ENCODE results near the gene ITIH5. TPM values are rescaled to one million over a fixed set of nuclear protein-coding genes. Genes with fewer than 3 reads are reported as not detected.

The ITIH5 gene
- total and polyA plus RNA-seq, 2 of the 8 experiments (the other 6 are each of a cell fraction or from before 2014, with no cell fraction given): 5.8 to 7.6 TPM

GRCh38 chr10:7670157-7670556 is 3.4 kb upstream of the ITIH5 start (continued):
- no peak for TF ChIP-seq CHD7 (IDR thresholded peaks at IDR 0.05; ENCODE audit: insufficient replicate concordance, low read length)
- TF ChIP-seq NANOG (IDR thresholded peaks at IDR 0.05; ENCODE audit: insufficient read depth, low read depth, low read length, poor library complexity, severe bottlenecking): no peak
- TF ChIP-seq GTF2F1 (IDR thresholded peaks at IDR 0.05; ENCODE audit: borderline replicate concordance, low read depth, low read length): no peak
- TF ChIP-seq HDAC6 (IDR thresholded peaks at IDR 0.05; ENCODE audit: low read depth, low read length): no peak

All from H1 (cell line).